Measurements from ENCODE around the gene ILKAP.

The ILKAP gene

DNA sequence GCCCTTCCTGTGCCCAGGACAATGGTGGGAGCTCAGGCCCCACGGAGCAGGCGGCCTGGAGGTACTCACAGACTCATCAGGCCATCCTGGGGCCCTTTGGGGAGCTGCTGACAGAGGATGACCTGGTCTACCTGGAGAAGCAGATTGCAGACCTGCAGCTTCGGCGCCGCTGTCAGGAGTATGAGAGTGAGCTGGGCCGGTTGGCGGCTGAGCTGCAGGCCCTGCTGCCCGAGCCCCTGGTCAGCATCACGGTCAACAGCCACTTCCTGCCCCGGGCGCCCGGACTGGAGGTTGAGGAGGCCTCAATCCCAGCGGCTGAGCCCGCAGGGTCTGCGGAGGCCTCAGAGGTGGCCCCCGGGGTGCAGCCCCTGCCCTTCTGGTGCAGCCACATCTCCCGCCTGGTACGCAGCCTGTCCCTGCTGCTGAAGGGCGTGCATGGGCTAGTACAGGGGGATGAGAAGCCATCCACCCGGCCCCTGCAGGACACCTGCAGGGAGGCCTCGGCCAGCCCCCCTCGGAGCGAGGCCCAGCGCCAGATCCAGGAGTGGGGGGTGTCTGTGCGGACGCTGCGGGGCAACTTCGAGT, 73.3 kb downstream of the ILKAP start:
- no peaks in the 10 kb centered on the region for H3K27me3 ChIP-seq (ENCODE audit: insufficient read depth, low read length, poor library complexity)
- H3K4me2 ChIP-seq (ENCODE audit: insufficient read depth, low read length) = no peak overlapping the region
- no peak overlapping the region for H3K9ac ChIP-seq (ENCODE audit: low read depth, low read length)
- no peaks in the 10 kb centered on the region for H3K4me1 ChIP-seq (ENCODE audit: insufficient read depth, low read length)
- no peaks in the 10 kb centered on the region for H3K79me2 ChIP-seq (ENCODE audit: insufficient read depth, low read length)
- no peaks in the 10 kb centered on the region for H3K36me3 ChIP-seq (ENCODE audit: insufficient read depth, low read length)
- H2AFZ ChIP-seq (ENCODE audit: low read depth, low read length) = no peak overlapping the region
- DNase-seq (no peak), ATAC-seq (ENCODE audit: insufficient read depth, low read depth) (no peak)
- H3K27ac ChIP-seq (ENCODE audit: low read length) = no peak overlapping the region
- no peak for TF ChIP-seq EZH2 (IDR thresholded peaks at IDR 0.05; ENCODE audit: borderline replicate concordance, low read depth, low read length, severe bottlenecking)
- TF ChIP-seq, protein P1, sequence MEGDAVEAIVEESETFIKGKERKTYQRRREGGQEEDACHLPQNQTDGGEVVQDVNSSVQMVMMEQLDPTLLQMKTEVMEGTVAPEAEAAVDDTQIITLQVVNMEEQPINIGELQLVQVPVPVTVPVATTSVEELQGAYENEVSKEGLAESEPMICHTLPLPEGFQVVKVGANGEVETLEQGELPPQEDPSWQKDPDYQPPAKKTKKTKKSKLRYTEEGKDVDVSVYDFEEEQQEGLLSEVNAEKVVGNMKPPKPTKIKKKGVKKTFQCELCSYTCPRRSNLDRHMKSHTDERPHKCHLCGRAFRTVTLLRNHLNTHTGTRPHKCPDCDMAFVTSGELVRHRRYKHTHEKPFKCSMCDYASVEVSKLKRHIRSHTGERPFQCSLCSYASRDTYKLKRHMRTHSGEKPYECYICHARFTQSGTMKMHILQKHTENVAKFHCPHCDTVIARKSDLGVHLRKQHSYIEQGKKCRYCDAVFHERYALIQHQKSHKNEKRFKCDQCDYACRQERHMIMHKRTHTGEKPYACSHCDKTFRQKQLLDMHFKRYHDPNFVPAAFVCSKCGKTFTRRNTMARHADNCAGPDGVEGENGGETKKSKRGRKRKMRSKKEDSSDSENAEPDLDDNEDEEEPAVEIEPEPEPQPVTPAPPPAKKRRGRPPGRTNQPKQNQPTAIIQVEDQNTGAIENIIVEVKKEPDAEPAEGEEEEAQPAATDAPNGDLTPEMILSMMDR (IDR thresholded peaks at IDR 0.05; ENCODE audit: borderline replicate concordance, extremely low read depth, low read length, poor library complexity, severe bottlenecking) = no peak
- H4K20me1 ChIP-seq (ENCODE audit: insufficient read depth, low read length) = no peaks in the 10 kb centered on the region; the same call in 1 of the 2 replicates
- no peak overlapping the region for H3K4me3 ChIP-seq (ENCODE audit: low read depth in 1 of 2, low read length in 2 of 2)
- no peaks in the 10 kb centered on the region for H3K9me3 ChIP-seq (ENCODE audit: insufficient read depth, low read length, severe bottlenecking)

- H4K20me1 ChIP-seq (ENCODE audit: insufficient read depth, low read length) = no peaks in the 10 kb centered on the region; the same call in 1 of the 2 replicates
- no peaks in the 10 kb centered on the region for H3K36me3 ChIP-seq (ENCODE audit: insufficient read depth, low read length)
- no peaks in the 10 kb centered on the region for H3K4me1 ChIP-seq (ENCODE audit: insufficient read depth, low read length)
- H3K9me3 ChIP-seq (ENCODE audit: insufficient read depth, low read length, severe bottlenecking) = no peaks in the 10 kb centered on the region
- H3K9ac ChIP-seq (ENCODE audit: low read depth, low read length) = no peak overlapping the region
- DNase-seq (no peak), ATAC-seq (ENCODE audit: insufficient read depth, low read depth) (no peak)
- no peak for TF ChIP-seq EZH2 (IDR thresholded peaks at IDR 0.05; ENCODE audit: borderline replicate concordance, low read depth, low read length, severe bottlenecking)
- TF ChIP-seq, protein P1 (IDR thresholded peaks at IDR 0.05; ENCODE audit: borderline replicate concordance, extremely low read depth, low read length, poor library complexity, severe bottlenecking) = no peak
- no peak overlapping the region for H2AFZ ChIP-seq (ENCODE audit: low read depth, low read length)
- no peak overlapping the region for H3K4me2 ChIP-seq (ENCODE audit: insufficient read depth, low read length)
- H3K27me3 ChIP-seq (ENCODE audit: insufficient read depth, low read length, poor library complexity) = no peaks in the 10 kb centered on the region
- no peak overlapping the region for H3K4me3 ChIP-seq (ENCODE audit: low read depth in 1 of 2, low read length in 2 of 2)
- H3K27ac ChIP-seq (ENCODE audit: low read length) = no peak overlapping the region
- H3K79me2 ChIP-seq (ENCODE audit: insufficient read depth, low read length) = no peaks in the 10 kb centered on the region
Observed at GRCh38 chr2:238129166-238130010, 74.1 kb downstream of the ILKAP start.

DNA sequence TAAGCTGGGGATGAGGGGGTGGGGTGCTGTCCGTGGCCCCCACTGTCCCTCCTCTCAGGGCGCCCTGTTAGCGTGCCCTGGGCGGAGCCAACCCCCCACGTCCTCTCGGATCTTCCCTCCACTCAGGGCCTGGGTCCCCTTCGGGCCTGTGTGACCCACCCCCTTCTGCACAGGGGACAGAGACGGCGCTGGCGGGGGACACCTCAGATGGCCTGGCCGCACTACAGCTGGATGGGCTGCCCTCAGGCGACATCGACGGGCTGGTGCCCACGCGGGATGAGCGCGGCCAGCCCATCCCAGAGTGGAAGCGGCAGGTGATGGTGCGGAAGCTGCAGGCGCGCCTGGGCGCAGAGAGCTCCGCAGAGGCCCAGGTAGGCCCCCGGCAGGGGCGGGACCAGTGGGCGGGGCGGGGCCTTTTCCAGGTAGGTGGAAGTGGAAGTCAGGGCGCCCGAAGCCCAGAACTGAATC, 74.9 kb downstream of the ILKAP start:
- Histone ChIP-seq H3K27me3 (ENCODE audit: insufficient read depth, low read length, poor library complexity) (no peaks in the 10 kb centered on the region), H2AFZ (ENCODE audit: low read depth, low read length) (no peak overlapping the region), H3K9me3 (ENCODE audit: insufficient read depth, low read length, severe bottlenecking) (no peaks in the 10 kb centered on the region), H3K4me2 (ENCODE audit: insufficient read depth, low read length) (no peak overlapping the region), H3K79me2 (ENCODE audit: insufficient read depth, low read length) (no peaks in the 10 kb centered on the region), H3K4me3 (ENCODE audit: low read depth in 1 of 2, low read length in 2 of 2) (no peak overlapping the region), H3K36me3 (ENCODE audit: insufficient read depth, low read length) (no peaks in the 10 kb centered on the region), H4K20me1 (ENCODE audit: insufficient read depth, low read length) (no peaks in the 10 kb centered on the region; the same call in 1 of the 2 replicates), H3K27ac (ENCODE audit: low read length) (no peak overlapping the region), H3K4me1 (ENCODE audit: insufficient read depth, low read length) (no peaks in the 10 kb centered on the region), H3K9ac (ENCODE audit: low read depth, low read length) (no peak overlapping the region)
- TF ChIP-seq, protein P1 (IDR thresholded peaks at IDR 0.05; ENCODE audit: borderline replicate concordance, extremely low read depth, low read length, poor library complexity, severe bottlenecking) = no peak
- TF ChIP-seq EZH2 (IDR thresholded peaks at IDR 0.05; ENCODE audit: borderline replicate concordance, low read depth, low read length, severe bottlenecking) = no peak
- DNase-seq (no peak), ATAC-seq (ENCODE audit: insufficient read depth, low read depth) (no peak)

All from DND-41 (cell line).